Hepatocyte (in vitro differentiated cells): ENCODE measurements around the gene AKAP12.

ENCODE experiments used
- CTCF ChIP-seq: fragments of 200-600 bp; sonication (generic); IDR thresholded peaks from 2 replicates; pipeline ENCODE4 v1.5.1; 2016; ENCODE audit warnings: antibody characterized with exemption, mild to moderate bottlenecking; ENCODE audit not compliant: poor library complexity
- EZH2 ChIP-seq: fragments of 200-600 bp; sonication (generic); IDR thresholded peaks from 2 replicates; pipeline ENCODE4 v1.6.1; 2016; ENCODE audit warnings: antibody characterized with exemption, mild to moderate bottlenecking, borderline replicate concordance
- EZH2phosphoT487 ChIP-seq: fragments of 200-600 bp; sonication (generic); IDR thresholded peaks from one replicate; pipeline ENCODE4 v1.6.1; 2018; ENCODE audit warnings: antibody characterized with exemption, mild to moderate bottlenecking, low read depth, moderate library complexity; ENCODE audit not compliant: unreplicated experiment, severe bottlenecking

GRCh38 chr6:151240036-151240685, 394 bp downstream of the AKAP12 start:
- TF ChIP-seq CTCF (peak; percentile 8), EZH2 (no peak), EZH2phosphoT487 (no peak)
